ENCODE data around the gene CLCN4.

Gene CLCN4

GRCh38 chrX:10183760-10184159 lies 27.0 kb downstream of the CLCN4 start:
- H3K36me3 ChIP-seq (ENCODE audit: insufficient read depth): no peaks in the 10 kb centered on the region
- TF ChIP-seq CTCF (conservative IDR thresholded peaks at IDR 0.05; ENCODE audit: low read depth, low read length): no peak
- H3K27me3 ChIP-seq (ENCODE audit: insufficient read depth, low read depth): no peaks in the 10 kb centered on the region
- no peak overlapping the region for H2AFZ ChIP-seq (ENCODE audit: low read depth)
- H3K9ac ChIP-seq: no peak overlapping the region
- no peak overlapping the region for H3K4me2 ChIP-seq
- H3K4me3 ChIP-seq (IDR thresholded peaks at IDR 0.05; ENCODE audit: insufficient read depth, low read depth, low read length): no peak overlapping the region
- no peaks in the 10 kb centered on the region for H3K4me1 ChIP-seq (ENCODE audit: low read depth, poor library complexity, severe bottlenecking)
- no peaks in the 10 kb centered on the region for H4K20me1 ChIP-seq (ENCODE audit: insufficient read depth)
- no peaks in the 10 kb centered on the region for H3K79me2 ChIP-seq (ENCODE audit: insufficient read depth, low read depth)
- H3K27ac ChIP-seq: no peak overlapping the region

GRCh38 chrX:10184411-10184810 lies 27.6 kb downstream of the CLCN4 start:
- no peaks in the 10 kb centered on the region for H3K27me3 ChIP-seq (ENCODE audit: insufficient read depth, low read depth)
- H3K4me2 ChIP-seq: no peak overlapping the region
- H3K79me2 ChIP-seq (ENCODE audit: insufficient read depth, low read depth): no peaks in the 10 kb centered on the region
- H3K9ac ChIP-seq: no peak overlapping the region
- H3K4me1 ChIP-seq (ENCODE audit: low read depth, poor library complexity, severe bottlenecking): no peaks in the 10 kb centered on the region
- no peak for TF ChIP-seq CTCF (conservative IDR thresholded peaks at IDR 0.05; ENCODE audit: low read depth, low read length)
- no peak overlapping the region for H3K4me3 ChIP-seq (IDR thresholded peaks at IDR 0.05; ENCODE audit: insufficient read depth, low read depth, low read length)
- H4K20me1 ChIP-seq (ENCODE audit: insufficient read depth): no peaks in the 10 kb centered on the region
- no peak overlapping the region for H2AFZ ChIP-seq (ENCODE audit: low read depth)
- no peaks in the 10 kb centered on the region for H3K36me3 ChIP-seq (ENCODE audit: insufficient read depth)
- H3K27ac ChIP-seq: no peak overlapping the region

GRCh38 chrX:10186355-10186754 lies 29.6 kb downstream of the CLCN4 start:
- H3K4me2 ChIP-seq: no peak overlapping the region
- H3K9ac ChIP-seq: no peak overlapping the region
- H3K27me3 ChIP-seq (ENCODE audit: insufficient read depth, low read depth): no peaks in the 10 kb centered on the region
- no peaks in the 10 kb centered on the region for H3K36me3 ChIP-seq (ENCODE audit: insufficient read depth)
- peaks cover 7% of the 10 kb centered on the region for H3K4me1 ChIP-seq (ENCODE audit: low read depth, poor library complexity, severe bottlenecking)
- H2AFZ ChIP-seq (ENCODE audit: low read depth): no peak overlapping the region
- no peaks in the 10 kb centered on the region for H4K20me1 ChIP-seq (ENCODE audit: insufficient read depth)
- H3K27ac ChIP-seq: no peak overlapping the region
- no peak for TF ChIP-seq CTCF (conservative IDR thresholded peaks at IDR 0.05; ENCODE audit: low read depth, low read length)
- H3K4me3 ChIP-seq (IDR thresholded peaks at IDR 0.05; ENCODE audit: insufficient read depth, low read depth, low read length): no peak overlapping the region
- no peaks in the 10 kb centered on the region for H3K79me2 ChIP-seq (ENCODE audit: insufficient read depth, low read depth)

- Histone ChIP-seq H3K9ac (no peak overlapping the region), H3K4me1 (ENCODE audit: low read depth, poor library complexity, severe bottlenecking) (peaks cover 7% of the 10 kb centered on the region), H2AFZ (ENCODE audit: low read depth) (no peak overlapping the region), H3K4me3 (IDR thresholded peaks at IDR 0.05; ENCODE audit: insufficient read depth, low read depth, low read length) (no peak overlapping the region), H3K36me3 (ENCODE audit: insufficient read depth) (no peaks in the 10 kb centered on the region), H4K20me1 (ENCODE audit: insufficient read depth) (no peaks in the 10 kb centered on the region), H3K27ac (no peak overlapping the region), H3K4me2 (no peak overlapping the region), H3K79me2 (ENCODE audit: insufficient read depth, low read depth) (no peaks in the 10 kb centered on the region), H3K27me3 (ENCODE audit: insufficient read depth, low read depth) (no peaks in the 10 kb centered on the region)
- TF ChIP-seq CTCF (conservative IDR thresholded peaks at IDR 0.05; ENCODE audit: low read depth, low read length): no peak
These were observed 30.6 kb downstream of the CLCN4 start for GRCh38 chrX:10187421-10187820.
